Esophagus muscularis mucosa (tissue), 4 donors: Measurements from ENCODE around the gene ECI1. TPM values are rescaled to one million over a fixed set of nuclear protein-coding genes. Genes with fewer than 3 reads are reported as not detected.
"Not testable (repeated sequence)": the region's sequence is repeated elsewhere in the genome, so short reads cannot be mapped to it uniquely, and the experiment has no call there.

Experiments used
- DNase-seq: peaks from one replicate; pipeline ENCODE4 v3.0.0-alpha.2; 2017; ENCODE audit errors: extremely low spot score
- H3K27ac ChIP-seq, 4 donors: fragments of 200-600 bp; sonication (generic); replicated peaks in 1 of 4; 1 replicate in 3 of 4; 2 replicates in 1 of 4; pipeline ENCODE4 v1.5.1; 2016 to 2019; ENCODE audit warnings: mild to moderate bottlenecking in 1 of 4
- H3K27me3 ChIP-seq, 4 donors: fragments of 200-600 bp; sonication (generic); one replicate each; pipeline versions ENCODE4 v1.5.1 to v1.6.0; 2016 to 2019
- H3K36me3 ChIP-seq, 4 donors: fragments of 200-600 bp; sonication (generic); one replicate each; pipeline ENCODE4 v1.5.1; 2016 to 2019
- H3K4me1 ChIP-seq, 4 donors: fragments of 200-600 bp; sonication (generic); one replicate each; pipeline ENCODE4 v1.5.1; 2016 to 2019
- H3K4me3 ChIP-seq, 4 donors: fragments of 200-600 bp; sonication (generic); 1 replicate in 2 of 4; 2 replicates in 2 of 4; pipeline ENCODE4 v1.5.1; 2016 to 2019; ENCODE audit warnings: mild to moderate bottlenecking in 4 of 4, moderate library complexity in 1 of 4
- H3K9me3 ChIP-seq, 4 donors: fragments of 200-600 bp; sonication (generic); 1 replicate in 3 of 4; 2 replicates in 1 of 4; pipeline ENCODE4 v1.5.1; 2016 to 2019
- CTCF ChIP-seq, 3 experiments: fragments of 200-600 bp in 2 of 3; fragments of 450-650 bp in 1 of 3; sonication (generic) in 2 of 3; IDR thresholded peaks; one replicate each; pipeline ENCODE4 v1.5.1; 2017 to 2019; ENCODE audit warnings: antibody characterized with exemption in 3 of 3, mild to moderate bottlenecking in 2 of 3, moderate library complexity in 1 of 3
- EP300 ChIP-seq: sonication (generic); formaldehyde crosslinking; IDR thresholded peaks from one replicate; pipeline ENCODE4 v1.6.1; 2017; ENCODE audit warnings: antibody characterized with exemption
- POLR2A ChIP-seq: fragments of 450-650 bp; IDR thresholded peaks from one replicate; pipeline ENCODE4 v1.6.1; 2017; ENCODE audit warnings: antibody characterized with exemption, moderate library complexity, mild to moderate bottlenecking, low read depth
- POLR2AphosphoS5 ChIP-seq, 2 donors: sonication (generic); formaldehyde crosslinking; IDR thresholded peaks; one replicate each; pipeline ENCODE4 v1.6.1; 2017; ENCODE audit warnings: antibody characterized with exemption in 2 of 2
- WGBS: methylation state at CpG from one replicate; pipeline ENCODE4 v1.1.5; 2018; 5-methylcytosine and 5-hydroxymethylcytosine counted together
- intact Hi-C: fragments of 100-400 bp; cut with DNase I; formaldehyde crosslinking; loops from one replicate; pipeline ENCODE4 v1.15.1; 2023
- total RNA-seq, 4 donors: library from RNA; depleted of rRNA; stranded (reverse); fragments of >200 nt; gene quantifications; one replicate each; pipeline versions ENCODE4 v1.1.0 to v1.2.1, GENCODE V29; 2016

The ECI1 gene
- total RNA-seq, 4 donors from 2014 or later, result 51.9 to 115 (median 86.6) TPM

DNA sequence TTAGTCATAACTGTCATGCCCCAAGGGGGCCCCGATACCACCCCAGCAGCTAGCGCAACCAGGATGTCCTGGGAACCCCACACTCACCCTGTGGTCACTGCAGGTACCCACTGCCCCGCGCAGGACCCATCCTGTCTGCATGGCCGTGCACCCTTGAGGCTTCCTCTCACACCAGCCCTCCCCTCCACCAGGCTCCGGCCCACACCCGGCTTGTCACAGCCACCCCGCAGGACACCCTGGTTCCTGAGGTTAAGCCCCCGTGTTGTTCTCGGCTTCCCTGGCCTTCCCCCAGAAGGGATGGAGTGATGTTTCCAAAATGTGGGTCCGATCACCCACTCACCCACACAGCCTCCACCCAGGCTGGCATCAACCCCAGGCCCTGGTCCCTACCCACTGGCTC, 7.6 kb downstream of the ECI1 start:
- WGBS, result 92% methylated on average over 10 of the region's 11 CpGs
- intact Hi-C loops, result no loop called here

GRCh38 chr16:2243031-2243528, 8.3 kb downstream of the ECI1 start:
- TF ChIP-seq EP300, result no peak
- TF ChIP-seq CTCF (IDR thresholded peaks at IDR 0.05), result no peak
- TF ChIP-seq POLR2AphosphoS5 (IDR thresholded peaks at IDR 0.05), result no peak
- no peak for TF ChIP-seq POLR2A
- 100% methylated on average over 5 of the region's 19 CpGs for WGBS
- Histone ChIP-seq H3K9me3 (no peaks in the 10 kb centered on the region), H3K4me3 (no peak overlapping the region), H3K27me3 (peaks cover 0 to 1% (median 0%) of the 10 kb centered on the region in 4 donors), H3K36me3 (peaks cover 42 to 79% (median 76%) of the 10 kb centered on the region in 4 donors), H3K4me1 (peaks cover under 1 to 9% (median 5%) of the 10 kb centered on the region in 4 donors), H3K27ac (no peak overlapping the region)
- intact Hi-C loops, result no loop called here
- DNase-seq, result no peak

More for the DNA sequence above, 7.6 kb downstream of the ECI1 start:
- no peak for DNase-seq
- Histone ChIP-seq H3K9me3 (no peaks in the 10 kb centered on the region), H3K36me3 (peaks cover 42 to 79% (median 77%) of the 10 kb centered on the region in 4 donors), H3K4me1 (peaks cover 0 to 2% (median 1%) of the 10 kb centered on the region in 4 donors), H3K27ac (no peak overlapping the region), H3K4me3 (no peak overlapping the region), H3K27me3 (no peaks in the 10 kb centered on the region)
- TF ChIP-seq POLR2AphosphoS5 (IDR thresholded peaks at IDR 0.05) (no peak), CTCF (IDR thresholded peaks at IDR 0.05) (no peak), POLR2A (no peak), EP300 (no peak)

DNA sequence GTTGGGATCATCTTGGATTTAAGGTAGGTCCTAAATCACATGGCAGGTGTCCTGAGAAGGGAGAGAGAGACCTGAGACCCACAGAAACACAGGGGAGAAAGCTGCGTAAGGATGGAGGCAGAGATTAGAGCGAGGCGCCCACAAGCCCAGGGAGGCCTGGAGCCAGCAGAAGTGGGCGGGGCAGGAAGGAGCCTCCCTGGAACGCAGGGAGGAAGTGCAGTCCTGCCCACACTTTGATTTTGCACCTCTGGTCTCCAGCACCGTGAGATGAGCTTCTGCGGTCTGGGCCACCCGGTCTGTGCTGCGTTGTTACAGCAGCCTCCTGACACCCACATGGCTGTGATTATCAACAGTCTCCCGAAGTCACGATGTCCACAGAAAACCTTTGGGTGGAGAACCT, 8.8 kb downstream of the ECI1 start:
- Histone ChIP-seq H3K27me3 (peaks cover 0 to 6% (median 1%) of the 10 kb centered on the region in 4 donors), H3K36me3 (peaks cover 42 to 79% (median 76%) of the 10 kb centered on the region in 4 donors), H3K27ac (no peak overlapping the region), H3K4me1 (peaks cover 5 to 14% (median 10%) of the 10 kb centered on the region in 4 donors), H3K4me3 (no peak overlapping the region), H3K9me3 (no peaks in the 10 kb centered on the region)
- TF ChIP-seq POLR2AphosphoS5 (IDR thresholded peaks at IDR 0.05) (no peak), EP300 (no peak), POLR2A (no peak), CTCF (IDR thresholded peaks at IDR 0.05) (no peak)
- intact Hi-C loops, result no loop called here
- no peak for DNase-seq
- 74% methylated on average over 6 of the region's 11 CpGs for WGBS

DNA sequence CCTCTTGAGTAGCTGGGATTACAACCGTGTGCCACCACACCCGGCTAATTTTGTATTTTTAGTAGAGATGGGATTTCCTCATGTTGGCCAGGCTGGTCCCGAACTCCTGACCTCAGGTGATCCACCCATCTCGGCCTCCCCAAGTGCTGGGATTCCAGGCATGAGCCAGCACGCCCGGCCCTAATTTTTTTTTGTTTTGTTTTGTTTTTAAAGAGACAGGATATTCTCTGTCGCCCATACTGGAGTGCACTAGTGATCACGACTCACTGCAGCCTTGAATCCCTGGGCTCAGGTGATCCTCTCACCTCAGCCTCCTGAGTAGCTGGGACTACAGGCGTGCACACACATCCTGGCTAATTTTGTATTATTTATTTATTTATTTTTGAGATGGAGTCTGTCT, 11.1 kb downstream of the ECI1 start:
- WGBS, result 76% methylated on average over 9 of the region's 9 CpGs
- Histone ChIP-seq H3K27me3 (peaks cover 9 to 29% (median 14%) of the 10 kb centered on the region in 4 donors), H3K36me3 (peaks cover 37 to 68% (median 64%) of the 10 kb centered on the region in 4 donors)

GRCh38 chr16:2238838-2239675, 12.3 kb downstream of the ECI1 start:
- Histone ChIP-seq H3K27me3 (peaks cover 9 to 42% (median 16%) of the 10 kb centered on the region in 4 donors), H3K9me3 (no peaks in the 10 kb centered on the region), H3K27ac (peak overlapping the region in 1 of 4 donors; percentile 34), H3K4me1 (peaks cover 21 to 34% (median 30%) of the 10 kb centered on the region in 4 donors), H3K36me3 (peaks cover 37 to 68% (median 64%) of the 10 kb centered on the region in 4 donors), H3K4me3 (no peak overlapping the region)
- no peak for DNase-seq
- no peak for TF ChIP-seq CTCF (IDR thresholded peaks at IDR 0.05)
- WGBS, result 88% methylated on average over 8 of the region's 15 CpGs
- intact Hi-C loops, result no loop called here

More for the DNA sequence above, 11.1 kb downstream of the ECI1 start:
- H3K9me3 ChIP-seq, H3K27ac ChIP-seq, H3K4me3 ChIP-seq, intact Hi-C loops, DNase-seq: not testable (repeated sequence)
- H3K4me1 ChIP-seq, result peaks cover 21 to 34% (median 30%) of the 10 kb centered on the region in 4 donors
